ENCODE results near the gene FBXO46. TPM values are rescaled to one million over a fixed set of nuclear protein-coding genes. Genes with fewer than 3 reads are reported as not detected.
"Not testable (repeated sequence)": the region's sequence is repeated elsewhere in the genome, so short reads cannot be mapped to it uniquely, and the experiment has no call there.

Gene FBXO46
- polyA plus RNA-seq, 3 donors: 12.2 to 24.4 (median 17.3) TPM

DNA sequence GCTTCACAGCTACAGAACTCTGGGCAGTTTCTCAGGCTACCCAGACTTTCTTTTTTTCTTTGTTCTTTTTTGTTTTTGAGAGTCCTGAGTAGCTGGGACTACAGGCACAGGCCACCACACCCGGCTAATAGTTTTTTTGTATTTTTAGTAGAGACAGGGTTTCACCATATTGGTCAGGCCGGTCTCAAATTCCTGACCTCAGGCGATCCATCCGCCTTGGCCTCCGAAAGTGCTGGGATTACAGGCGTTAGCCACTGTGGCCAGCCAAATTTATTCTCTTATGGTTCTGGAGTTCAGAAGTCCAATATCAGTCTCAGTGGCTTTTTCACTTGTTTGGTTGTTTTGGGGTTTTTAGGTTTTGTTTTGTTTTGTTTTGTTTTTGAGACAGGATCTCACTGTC, 14.9 kb upstream of the FBXO46 start:
- DNase-seq (ENCODE audit: extremely low read depth in 1 of 11, low read depth in 9 of 11, low spot score in 4 of 11): no peak

DNA sequence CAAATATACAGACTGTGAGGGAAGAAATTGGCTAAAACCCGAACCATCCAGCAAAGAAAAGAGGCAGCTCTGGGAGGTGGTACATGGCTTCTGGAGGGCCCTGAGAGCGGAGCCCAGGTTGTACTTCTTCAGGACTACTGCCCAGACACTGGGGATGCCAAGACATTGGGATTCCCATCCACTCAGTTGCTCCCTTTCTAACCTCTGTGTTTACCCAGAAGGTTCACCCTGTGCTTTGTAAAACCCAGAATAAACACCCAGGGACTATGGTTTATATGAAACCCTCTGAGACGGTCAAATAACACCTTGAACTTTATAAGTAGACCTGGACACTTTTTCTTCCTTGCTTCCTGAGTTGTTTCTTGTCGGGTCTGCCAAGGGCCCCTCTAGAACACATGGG, 12.3 kb upstream of the FBXO46 start:
- DNase-seq (ENCODE audit: extremely low read depth in 1 of 11, low read depth in 9 of 11, low spot score in 4 of 11): no peak

DNA sequence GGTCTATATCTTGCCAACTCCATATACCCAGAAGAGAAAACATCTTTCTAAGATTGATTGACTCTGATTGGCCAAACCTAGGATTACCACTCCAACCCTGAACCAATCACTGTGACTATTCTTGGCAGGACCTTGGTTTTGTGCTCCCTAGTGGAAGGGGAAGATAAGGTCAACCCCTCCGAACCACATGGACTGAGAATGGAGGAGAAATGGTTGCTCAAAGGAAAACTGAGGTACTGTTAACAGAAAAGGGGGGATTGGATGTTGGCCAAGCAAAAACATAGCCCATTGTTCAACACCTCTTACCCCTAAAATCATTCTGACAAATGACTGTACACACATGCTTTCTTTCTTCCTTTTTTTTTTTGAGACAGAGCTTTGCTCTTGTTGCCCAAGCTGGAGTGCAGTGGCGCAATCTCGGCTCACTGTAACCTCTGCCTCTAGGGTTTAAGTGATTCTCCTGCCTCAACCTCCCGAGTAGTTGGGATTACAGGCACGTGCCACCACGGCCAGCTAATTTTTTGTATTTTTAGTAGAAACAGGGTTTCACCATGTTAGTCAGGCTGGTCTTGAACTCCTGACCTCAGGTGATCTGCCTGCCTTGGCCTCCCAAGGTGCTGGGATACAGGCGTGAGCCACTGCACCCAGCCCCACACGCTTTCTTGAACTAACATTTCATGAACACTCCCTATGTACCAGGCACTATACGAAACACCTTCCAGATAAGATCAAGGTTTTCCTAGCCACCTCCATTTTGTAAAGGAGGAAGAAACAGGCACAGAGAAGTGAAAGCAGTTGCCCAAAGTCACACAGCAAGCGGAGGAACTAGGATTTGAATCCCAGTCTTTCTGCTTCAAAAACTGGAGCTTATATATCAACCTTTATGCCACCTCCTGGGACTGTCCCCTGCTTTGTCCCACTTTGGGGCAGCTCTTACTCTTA, 9.1 kb upstream of the FBXO46 start:
- no peak for DNase-seq (ENCODE audit: extremely low read depth in 1 of 11, low read depth in 9 of 11, low spot score in 4 of 11)

DNA sequence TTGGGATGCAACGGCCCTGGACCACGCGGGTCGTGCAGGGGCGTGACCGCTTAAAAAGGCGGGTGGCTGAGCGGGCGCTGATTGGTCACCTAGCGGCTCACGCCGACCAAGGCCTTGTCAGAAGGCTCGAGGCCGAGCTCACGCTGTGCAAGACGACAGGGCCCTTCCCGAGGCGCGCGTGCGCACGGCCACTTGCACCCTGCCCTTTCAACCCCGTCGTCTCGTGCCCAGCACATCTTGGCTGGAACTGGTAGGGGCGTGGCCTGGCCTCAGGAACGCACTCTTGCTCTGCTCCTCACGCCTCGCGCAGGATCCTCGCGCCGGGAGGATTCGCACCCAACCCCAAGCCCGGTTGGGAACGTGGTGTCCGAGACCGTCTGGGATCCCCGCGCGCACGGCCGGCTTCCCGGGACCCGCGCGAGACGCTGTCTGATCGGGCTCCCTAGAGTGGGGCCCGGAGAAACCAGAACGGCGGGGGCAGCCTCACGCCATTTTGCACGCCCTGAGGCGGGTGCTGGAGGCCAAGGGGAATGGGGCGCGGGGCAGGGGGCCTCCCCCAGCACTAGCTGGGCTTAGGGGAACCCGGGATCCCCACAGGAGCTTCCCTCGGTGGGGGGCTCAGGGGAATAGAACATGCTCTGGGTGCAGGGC, 2.6 kb upstream of the FBXO46 start, which contains the start of gene MEIOSIN:
Gene MEIOSIN (plus strand): TSS at position 280 of the 651 bp plus-strand sequence. CDS start 1,938 bp downstream, outside the sequence.
- DNase-seq (ENCODE audit: extremely low read depth in 1 of 11, low read depth in 9 of 11, low spot score in 4 of 11): no peak

DNA sequence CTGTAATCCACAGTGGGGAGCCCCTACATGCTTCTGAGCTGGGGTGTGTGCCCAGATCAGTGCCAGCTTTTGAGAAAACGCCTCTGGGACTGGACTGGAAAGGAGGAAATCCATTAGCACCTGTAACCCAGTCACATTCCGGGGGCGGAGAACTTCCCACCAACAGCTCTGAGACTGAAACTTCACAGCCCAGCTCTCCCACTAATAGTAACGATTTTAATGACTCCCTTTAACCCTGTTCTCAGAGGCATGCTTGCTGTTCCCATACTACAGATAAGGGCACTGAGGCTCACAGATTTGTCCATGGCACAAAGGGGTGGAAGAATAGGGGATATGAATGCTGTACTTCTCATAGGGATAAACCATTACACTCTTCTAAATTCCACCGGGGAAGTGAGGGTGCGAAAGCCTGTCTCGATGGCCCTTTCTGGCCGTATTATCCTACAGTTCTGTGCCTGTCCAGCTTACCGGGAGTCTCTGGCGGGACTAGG, 851 bp downstream of the FBXO46 start:
- no peak for DNase-seq (ENCODE audit: extremely low read depth in 1 of 11, low read depth in 9 of 11, low spot score in 4 of 11)

DNA sequence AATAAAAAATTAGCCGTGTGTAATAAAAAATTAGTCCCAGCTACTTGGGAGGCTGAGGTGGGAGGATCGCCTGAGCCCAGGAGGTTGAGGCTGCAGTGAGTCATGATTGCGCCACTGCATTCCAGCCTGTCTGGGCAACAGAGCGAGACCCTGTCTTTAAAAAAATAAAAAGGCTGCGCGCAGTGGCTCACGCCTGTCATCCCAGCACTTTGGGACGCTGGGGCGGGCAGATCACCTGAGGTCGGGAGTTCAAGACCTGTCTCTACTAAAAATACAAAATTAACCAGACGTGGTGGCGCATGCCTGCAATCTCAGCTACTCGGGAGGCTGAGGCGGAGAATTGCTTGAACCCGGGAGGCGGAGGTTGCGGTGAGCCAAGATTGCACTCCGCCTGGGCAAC, 2.0 kb downstream of the FBXO46 start:
- DNase-seq (ENCODE audit: extremely low read depth in 1 of 11, low read depth in 9 of 11, low spot score in 4 of 11): not testable (repeated sequence)

DNA sequence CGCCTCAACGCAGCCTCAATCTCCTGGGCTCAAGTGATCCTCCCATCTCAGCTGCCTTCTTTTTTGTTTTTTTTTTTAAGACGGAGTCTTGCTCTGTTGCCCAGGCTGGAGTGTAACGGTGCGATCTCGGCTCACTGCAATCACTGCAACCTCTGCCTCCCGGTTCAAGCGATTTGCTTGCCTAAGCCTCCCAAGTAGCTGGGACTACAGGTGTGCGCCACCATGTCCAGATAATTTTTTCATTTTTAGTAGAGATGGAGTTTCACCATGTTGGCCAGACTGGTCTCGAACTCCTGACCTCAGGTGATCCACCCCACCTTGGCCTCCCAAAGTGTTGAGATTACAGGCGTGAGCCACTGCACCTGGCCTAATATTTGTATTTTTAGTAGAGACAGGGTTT, 10.6 kb downstream of the FBXO46 start:
- not testable (repeated sequence) for DNase-seq (ENCODE audit: extremely low read depth in 1 of 11, low read depth in 9 of 11, low spot score in 4 of 11)

DNA sequence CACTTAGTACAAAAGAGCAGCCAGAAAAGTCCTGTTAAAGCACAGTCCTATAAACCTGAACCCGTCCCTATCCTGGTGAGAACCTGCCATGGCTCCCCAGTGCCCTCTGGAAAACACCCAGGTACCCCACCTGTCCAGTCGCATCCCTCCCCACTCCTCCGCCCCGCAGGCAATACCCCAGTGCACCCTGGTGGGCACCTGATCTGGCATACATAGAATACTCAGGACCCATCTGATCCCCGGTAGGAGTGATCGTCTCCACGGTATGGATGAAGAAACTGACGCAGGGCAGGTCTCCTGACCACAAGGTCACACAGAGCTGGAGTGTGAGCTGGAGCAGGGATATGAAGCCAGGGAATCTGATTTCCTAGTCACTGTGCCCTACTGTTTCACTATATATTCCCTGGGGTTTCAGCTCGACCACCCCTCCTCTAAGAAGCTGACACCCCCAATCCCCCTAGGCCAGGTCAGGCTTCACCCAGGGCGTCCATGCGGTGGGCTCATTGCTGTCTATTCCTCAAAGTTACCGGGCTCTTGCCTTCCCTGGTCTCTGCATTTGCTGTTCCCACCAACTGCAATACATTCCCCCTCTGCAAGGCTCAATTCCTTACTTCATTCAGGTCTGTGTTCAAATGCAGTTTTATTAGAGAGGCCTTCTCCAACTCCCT, 12.6 kb downstream of the FBXO46 start:
- DNase-seq (ENCODE audit: extremely low read depth in 1 of 11, low read depth in 9 of 11, low spot score in 4 of 11): no peak

DNA sequence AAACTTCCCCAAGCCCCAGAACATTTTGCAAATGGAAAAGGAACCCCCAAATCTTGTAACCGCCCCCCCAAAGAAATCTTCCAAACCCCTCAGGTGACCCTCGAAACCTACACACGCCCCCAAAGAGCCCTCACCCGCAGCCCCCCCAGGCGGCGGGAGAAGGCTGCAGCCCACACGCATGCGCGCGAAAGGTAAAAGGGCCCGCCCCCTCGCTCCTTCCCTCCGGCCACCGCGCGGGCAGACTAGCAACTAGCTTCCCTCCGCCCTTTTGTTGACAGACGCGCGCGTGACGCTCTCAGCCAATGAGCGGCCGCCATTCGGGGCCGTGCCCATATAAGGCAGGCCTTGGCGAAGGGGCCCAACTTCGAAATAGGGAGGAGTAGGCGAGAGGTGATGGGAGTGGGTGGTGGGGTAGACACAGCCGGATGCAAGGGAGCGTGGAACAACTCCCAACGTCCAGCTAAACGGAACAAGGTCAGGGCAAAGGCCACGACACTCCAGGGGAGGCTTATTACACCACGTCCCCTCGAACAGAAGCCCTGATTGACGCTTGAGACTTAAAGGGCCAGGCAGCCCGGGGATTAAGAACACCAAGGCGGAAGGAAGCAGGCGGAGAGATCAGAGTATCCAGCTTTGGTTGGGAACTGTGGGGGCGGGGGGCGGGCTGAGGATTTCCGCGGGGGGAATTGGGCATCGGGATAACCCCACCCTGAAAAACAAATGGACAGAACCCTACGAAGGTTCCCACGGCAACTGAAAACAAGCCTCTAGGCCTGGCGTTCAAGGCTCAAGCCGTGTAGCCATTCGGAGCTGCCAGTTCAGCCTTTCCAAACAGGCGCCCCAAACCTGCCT, 13.3 kb downstream of the FBXO46 start:
- peak; percentile 98 to 99 (median 98) for DNase-seq (ENCODE audit: extremely low read depth in 1 of 11, low read depth in 9 of 11, low spot score in 4 of 11)

DNA sequence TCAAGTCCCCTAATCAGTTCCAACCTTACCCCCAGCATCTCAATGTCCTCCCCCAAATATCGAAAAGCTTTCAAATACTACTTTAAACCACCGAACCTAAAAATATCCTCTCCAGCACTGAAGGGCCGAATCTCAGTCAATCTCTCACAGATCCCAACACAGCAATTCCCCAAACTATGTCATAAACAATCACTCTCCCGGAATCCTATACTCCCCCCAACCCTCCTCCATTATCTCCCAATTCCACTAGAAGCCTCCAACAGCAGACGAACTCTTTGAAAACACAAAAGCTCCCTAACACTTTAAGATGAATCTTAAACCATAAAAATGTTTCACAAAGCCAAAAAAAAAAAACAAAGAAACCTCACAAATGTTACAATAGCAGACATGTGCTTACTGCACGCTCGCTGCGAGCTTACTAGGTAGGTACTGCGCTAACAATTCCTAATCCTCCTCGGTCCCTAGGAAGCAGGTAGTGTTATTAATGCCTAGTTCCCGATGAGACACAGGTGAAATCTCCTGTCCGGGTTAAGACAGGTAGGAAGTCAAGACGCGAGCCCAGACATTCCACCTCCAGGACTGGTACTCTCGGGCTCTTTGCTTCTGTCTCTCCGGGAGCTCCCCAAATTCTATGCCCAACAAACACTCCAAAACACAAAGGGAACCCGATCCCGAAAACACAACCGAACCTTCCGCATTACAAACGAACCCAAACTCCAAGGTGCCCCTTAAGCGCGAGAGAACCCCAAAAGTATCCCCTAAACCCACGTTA, 14.2 kb downstream of the FBXO46 start:
- peak in 4 of 11 donors; percentile 14 to 42 (median 26) for DNase-seq (ENCODE audit: extremely low read depth in 1 of 11, low read depth in 9 of 11, low spot score in 4 of 11)

DNA sequence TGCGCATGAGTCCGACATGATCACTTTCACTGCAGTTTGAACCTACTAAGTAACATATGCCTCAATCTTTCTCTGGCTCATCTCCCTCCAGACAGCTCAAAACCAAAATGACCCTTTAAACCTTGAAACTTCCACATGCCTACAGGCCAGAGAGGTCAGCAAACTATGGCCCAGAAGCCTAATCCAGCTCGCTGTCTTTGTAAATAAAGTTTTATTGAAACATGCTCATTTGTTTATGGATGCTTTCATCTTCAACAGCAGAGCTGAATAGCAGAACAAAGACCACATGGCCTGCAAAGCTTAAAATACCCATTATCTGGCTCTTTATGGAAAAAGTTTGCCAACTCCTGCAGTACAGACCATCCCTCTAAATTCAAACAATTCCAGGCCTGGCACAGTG, 15.6 kb downstream of the FBXO46 start:
- DNase-seq (ENCODE audit: extremely low read depth in 1 of 11, low read depth in 9 of 11, low spot score in 4 of 11): no peak

DNA sequence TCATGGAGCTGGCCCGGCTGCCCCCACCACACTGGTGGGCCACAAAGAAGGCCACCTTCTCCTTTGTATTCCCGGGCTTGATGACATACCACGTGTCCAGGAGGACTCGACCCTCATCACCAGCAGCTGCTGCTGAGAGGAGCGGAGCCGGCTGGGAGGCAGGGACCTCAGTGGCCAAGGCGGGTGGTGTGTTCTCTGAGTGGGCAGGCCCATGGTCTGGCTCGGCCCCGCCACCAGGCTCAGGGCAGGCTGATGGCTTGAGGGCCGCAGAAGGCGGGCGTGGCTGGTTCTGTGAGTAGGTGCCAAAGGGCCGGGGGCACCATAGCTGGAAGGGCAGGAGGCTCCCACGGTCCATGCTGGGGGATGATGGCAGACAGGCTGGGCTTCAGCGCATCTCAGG, 17.6 kb downstream of the FBXO46 start:
- no peak for DNase-seq (ENCODE audit: extremely low read depth in 1 of 11, low read depth in 9 of 11, low spot score in 4 of 11)

DNA sequence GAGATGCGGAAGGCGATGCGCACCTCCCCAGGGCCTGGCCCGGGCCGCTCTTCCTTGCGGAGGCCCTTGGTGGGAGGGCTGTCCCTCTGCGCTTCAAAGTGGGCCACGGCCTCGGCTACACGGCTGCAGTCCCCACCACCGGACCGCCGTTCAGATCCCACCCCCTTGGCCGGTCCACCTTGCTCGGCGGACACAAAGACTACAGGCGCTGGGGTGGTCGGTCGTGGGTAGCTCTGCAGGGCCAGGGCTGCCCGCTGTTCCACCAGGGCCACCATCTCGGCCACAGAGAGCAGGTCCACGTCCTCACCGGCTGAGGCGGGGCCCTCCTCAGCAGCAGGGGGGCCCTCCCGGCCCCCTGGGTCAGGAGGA, 18.0 kb downstream of the FBXO46 start:
- no peak for DNase-seq (ENCODE audit: extremely low read depth in 1 of 11, low read depth in 9 of 11, low spot score in 4 of 11)

DNA sequence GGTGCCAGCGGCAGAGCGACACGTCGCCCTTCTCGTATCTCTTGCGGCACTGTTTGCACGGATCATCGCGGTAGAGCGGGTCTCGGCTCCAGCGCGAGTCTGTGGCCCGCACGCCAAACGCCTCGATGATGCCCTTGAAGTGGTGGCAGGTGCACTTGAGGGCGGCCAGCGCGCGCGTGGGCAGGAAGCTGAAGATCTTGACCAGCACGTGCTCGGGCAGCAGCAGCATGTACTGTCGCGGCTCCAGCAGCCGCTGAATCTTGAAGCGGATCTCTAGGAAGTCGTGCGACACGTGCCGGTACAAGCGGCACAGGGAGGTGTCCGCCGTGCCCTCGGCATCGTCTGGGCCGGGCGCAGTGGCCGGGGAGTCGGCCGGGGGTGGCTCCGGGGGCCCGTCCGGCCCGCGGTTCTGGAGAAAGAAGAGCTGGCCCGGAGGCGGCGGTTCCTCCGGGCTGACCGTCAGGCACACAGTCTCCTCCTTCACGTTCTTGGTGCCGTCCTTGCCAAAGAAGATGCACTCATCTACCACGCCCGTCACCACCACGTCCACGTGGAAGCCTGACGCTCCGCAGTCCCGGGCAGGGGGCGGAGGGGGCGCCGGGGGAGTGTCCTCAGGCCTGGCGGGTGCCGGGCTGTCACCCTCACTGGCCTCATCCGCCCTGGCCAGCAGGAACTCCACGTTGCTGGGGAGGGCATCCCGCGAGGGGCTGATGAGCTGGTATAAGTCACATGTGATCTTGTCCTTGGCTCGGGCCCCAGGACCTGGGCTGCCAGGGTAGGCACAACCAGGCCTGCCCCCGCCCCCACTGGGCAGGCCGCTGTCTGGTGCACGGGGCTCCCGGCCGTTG, 18.6 kb downstream of the FBXO46 start:
- no peak for DNase-seq (ENCODE audit: extremely low read depth in 1 of 11, low read depth in 9 of 11, low spot score in 4 of 11)

DNA sequence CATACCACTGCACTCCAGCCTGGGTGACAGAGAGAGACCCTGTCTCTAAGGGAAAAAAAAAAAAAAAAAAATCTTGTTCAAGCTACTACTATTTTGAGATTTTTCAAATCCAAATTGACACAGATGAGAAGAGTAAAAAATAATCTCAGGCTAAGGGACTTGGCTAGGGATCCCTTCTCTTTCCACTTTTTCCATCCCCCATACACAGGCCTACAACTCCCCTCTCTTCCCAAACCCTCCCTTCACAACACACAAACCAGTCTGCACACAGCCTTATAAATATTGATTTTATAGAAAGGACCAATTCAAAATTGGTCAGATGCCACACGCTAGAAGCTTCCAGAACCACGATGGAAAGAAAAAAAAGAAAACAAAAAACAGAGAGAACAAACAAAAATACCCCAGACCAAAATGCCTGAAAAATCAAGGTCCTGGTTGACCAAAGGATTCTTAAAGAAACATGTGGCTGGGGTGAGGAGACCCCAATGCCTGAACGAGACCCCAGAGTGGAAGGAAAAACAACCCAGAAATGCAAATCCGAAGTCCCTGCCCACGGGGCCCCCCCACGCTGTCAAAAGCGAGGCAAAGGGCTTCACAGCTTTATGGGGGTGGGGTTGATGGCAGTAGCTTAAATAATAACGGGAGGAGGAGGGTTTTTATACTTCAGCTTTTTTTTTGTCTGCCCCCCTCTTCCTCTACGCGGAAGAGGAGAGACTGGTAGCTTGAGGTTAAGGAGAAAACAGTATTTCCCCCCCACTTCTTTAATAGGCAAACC, 20.2 kb downstream of the FBXO46 start:
- no peak for DNase-seq (ENCODE audit: extremely low read depth in 1 of 11, low read depth in 9 of 11, low spot score in 4 of 11)

DNA sequence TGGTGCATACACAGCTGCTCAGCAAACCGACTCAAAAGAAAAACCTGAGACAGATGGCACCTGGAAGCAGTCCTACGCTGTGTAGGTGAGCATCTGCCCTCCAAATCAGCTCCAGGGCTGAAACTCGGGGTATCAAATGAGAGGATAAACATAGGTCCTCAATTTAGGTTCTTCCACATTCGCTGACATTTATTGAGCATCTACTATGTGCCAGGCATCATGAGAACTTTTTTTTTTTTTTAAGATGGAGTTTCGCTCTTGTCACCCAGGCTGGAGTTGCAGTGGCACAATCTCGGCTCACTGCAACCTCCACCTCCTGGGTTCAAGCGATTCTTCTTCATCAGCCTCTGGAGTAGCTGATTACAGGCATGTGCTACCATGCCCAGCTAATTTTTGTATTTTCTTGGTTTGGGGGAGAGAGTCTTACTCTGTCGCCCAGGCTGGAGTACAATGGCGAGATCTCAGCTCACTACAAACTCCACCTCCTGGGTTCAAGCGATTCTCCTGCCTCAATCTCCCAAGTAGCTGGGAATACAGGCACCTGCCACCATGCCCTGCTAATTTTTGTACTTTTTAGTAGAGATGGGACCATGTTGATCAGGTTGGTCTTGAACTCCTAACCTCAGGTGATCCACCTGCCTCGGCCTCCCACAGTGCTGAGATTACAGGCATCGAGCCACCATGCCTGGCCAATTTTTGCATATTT, 24.8 kb downstream of the FBXO46 start:
- DNase-seq (ENCODE audit: extremely low read depth in 1 of 11, low read depth in 9 of 11, low spot score in 4 of 11): no peak

Data from renal cortex interstitium (tissue), 11 donors.